Naive thymus-derived CD4-positive, alpha-beta T cell (primary cell): ENCODE results near the gene ELF3. TPM values are rescaled to one million over a fixed set of nuclear protein-coding genes. Genes with fewer than 3 reads are reported as not detected.
"Not testable (repeated sequence)": the region's sequence is repeated elsewhere in the genome, so short reads cannot be mapped to it uniquely, and the experiment has no call there.

Experiments
- ATAC-seq: fragments of 150-1000 bp; cut with Tn5 transposase; 2 replicates; pipeline ENCODE4 v1.10.0; 2021; ENCODE audit warnings: mild to moderate bottlenecking, moderate library complexity
- CTCF ChIA-PET: fragments of 350-600 bp; sonication (Branson Sonifier 250); formaldehyde crosslinking; loops from one replicate; lab custom pipeline; 2021; ENCODE audit warnings: antibody characterized with exemption; lab: Charles Lee
- POLR2A ChIA-PET: fragments of 350-600 bp; sonication (Branson Sonifier 250); formaldehyde crosslinking; loops from one replicate; lab custom pipeline; 2021; ENCODE audit warnings: antibody characterized with exemption, inconsistent platforms; lab: Charles Lee
- DNase-seq, 9 donors: peaks; one replicate each; pipeline versions ENCODE4 v3.0.0 to v3.0.0-alpha.2; 2020 to 2022; ENCODE audit warnings: mixed read lengths in 1 of 9
- H3K27ac ChIP-seq: one replicate; pipeline ENCODE4 v1.7.0; 2013; ENCODE audit warnings: mild to moderate bottlenecking, low read depth, low read length, moderate library complexity
- H3K27me3 ChIP-seq, 2 donors: one replicate each; pipeline ENCODE4 v1.7.0; 2013; ENCODE audit warnings: low read length in 2 of 2, mild to moderate bottlenecking in 2 of 2, moderate library complexity in 2 of 2; ENCODE audit not compliant: control insufficient read depth in 2 of 2, insufficient read depth in 2 of 2
- H3K36me3 ChIP-seq, 3 experiments: 1 replicate in 2 of 3; 2 replicates in 1 of 3; pipeline ENCODE4 v1.7.0; 2013; ENCODE audit warnings: low read length in 3 of 3, mild to moderate bottlenecking in 3 of 3, moderate library complexity in 1 of 3; ENCODE audit not compliant: insufficient read depth in 3 of 3, control insufficient read depth in 2 of 3
- H3K4me1 ChIP-seq, 2 donors: one replicate each; pipeline ENCODE4 v1.7.0; 2013; ENCODE audit warnings: low read length in 2 of 2, mild to moderate bottlenecking in 2 of 2, moderate library complexity in 1 of 2; ENCODE audit not compliant: control insufficient read depth in 2 of 2, insufficient read depth in 2 of 2
- H3K4me3 ChIP-seq: 2 replicates; pipeline ENCODE4 v1.7.0; 2013; ENCODE audit warnings: mild to moderate bottlenecking, low read length
- H3K9me3 ChIP-seq, 3 experiments: 1 replicate in 2 of 3; 2 replicates in 1 of 3; pipeline ENCODE4 v1.7.0; 2013; ENCODE audit warnings: low read length in 3 of 3; ENCODE audit not compliant: control insufficient read depth in 2 of 3
- H3K27ac Mint-ChIP-seq, 9 donors: one replicate each; pipeline ENCODE4 v1.8.0; 2020 to 2022; ENCODE audit warnings: mixed read lengths in 9 of 9, mild to moderate bottlenecking in 8 of 9, moderate library complexity in 5 of 9, inconsistent platforms in 2 of 9
- H3K27me3 Mint-ChIP-seq, 5 donors: one replicate each; pipeline ENCODE4 v1.8.0; 2021 to 2022; ENCODE audit warnings: mixed read lengths in 5 of 5, mild to moderate bottlenecking in 1 of 5
- H3K36me3 Mint-ChIP-seq, 5 donors: one replicate each; pipeline ENCODE4 v1.8.0; 2020 to 2022; ENCODE audit warnings: mixed read lengths in 5 of 5, mild to moderate bottlenecking in 3 of 5, inconsistent platforms in 1 of 5
- H3K4me1 Mint-ChIP-seq, 7 donors: one replicate each; pipeline ENCODE4 v1.8.0; 2020 to 2022; ENCODE audit warnings: mixed read lengths in 7 of 7, mild to moderate bottlenecking in 3 of 7, inconsistent platforms in 1 of 7
- H3K4me3 Mint-ChIP-seq, 10 donors: one replicate each; pipeline ENCODE4 v1.8.0; 2020 to 2022; ENCODE audit warnings: mild to moderate bottlenecking in 10 of 10, mixed read lengths in 10 of 10, moderate library complexity in 6 of 10, inconsistent platforms in 2 of 10
- H3K9me3 Mint-ChIP-seq, 11 donors: one replicate each; pipeline ENCODE4 v1.8.0; 2020 to 2022; ENCODE audit warnings: mixed read lengths in 11 of 11, mild to moderate bottlenecking in 4 of 11, inconsistent platforms in 1 of 11, moderate library complexity in 1 of 11
- intact Hi-C, 2 donors: fragments of 100-400 bp; cut with micrococcal nuclease; formaldehyde crosslinking; loops; one replicate each; pipeline ENCODE4 v1.15.1; 2023
- polyA plus RNA-seq, 2 donors: library from polyadenylated mRNA; unstranded; fragments of 300-500 nt; fragmentation: Illumina TruSeq; gene quantifications; one replicate each; pipeline ENCODE4 v1.2.3, GENCODE V29; 2021
- total RNA-seq, 6 experiments: library from RNA in 5 of 6; stranded (reverse) in 5 of 6; gene quantifications; 1 replicate in 5 of 6; 2 replicates in 1 of 6; pipeline ENCODE4 v1.2.3 and lab custom pipeline; 2021 to 2026

ELF3 gene
- total and polyA plus RNA-seq, 7 experiments from 2014 or later: 0.19 to 2.8 (median 1.4) TPM; not detected in 1

- no peak for ATAC-seq
- no peak overlapping the region for H3K4me3 Mint-ChIP-seq
- Histone ChIP-seq H3K36me3 (no peaks in the 10 kb centered on the region), H3K27me3 (no peaks in the 10 kb centered on the region), H3K4me1 (no peaks in the 10 kb centered on the region), H3K9me3 (no peaks in the 10 kb centered on the region), H3K4me3 (no peak overlapping the region), H3K27ac (no peak overlapping the region)
- intact Hi-C loops: no loop called here
- H3K27me3 Mint-ChIP-seq: peaks cover 0 to 13% (median 8%) of the 10 kb centered on the region in 5 donors
- peaks cover 0 to 3% (median 0%) of the 10 kb centered on the region in 5 donors for H3K36me3 Mint-ChIP-seq
- ChIA-PET POLR2A (interaction anchor here (0.6 kb wide), 2 partner anchors 36 to 563 kb away, joined by 3 to 4 read pairs; no protein-coding TSS in a partner anchor), CTCF (interaction anchor here (1.0 kb wide), 1 partner anchor 17 kb away, joined by 3 read pairs; no protein-coding TSS in a partner anchor)
- no peaks in the 10 kb centered on the region for H3K4me1 Mint-ChIP-seq
- H3K9me3 Mint-ChIP-seq: peaks cover 0 to 2% (median 0%) of the 10 kb centered on the region in 11 donors
- no peak for DNase-seq
- no peak overlapping the region for H3K27ac Mint-ChIP-seq
Observed at GRCh38 chr1:202016811-202017748, 6.7 kb downstream of the ELF3 start.

- peaks cover 0 to 3% (median 0%) of the 10 kb centered on the region in 5 donors for H3K36me3 Mint-ChIP-seq
- no peaks in the 10 kb centered on the region for H3K4me1 ChIP-seq
- intact Hi-C loops: no loop called here
Observed at GRCh38 chr1:202017749-202018467, 7.5 kb downstream of the ELF3 start.

GRCh38 chr1:202018468-202019234, 8.3 kb downstream of the ELF3 start:
- no peak overlapping the region for H3K27ac ChIP-seq
- peak; percentile 68 for ATAC-seq

More at GRCh38 chr1:202017749-202018467, 7.5 kb downstream of the ELF3 start:
- Histone ChIP-seq H3K4me3 (no peak overlapping the region), H3K36me3 (no peaks in the 10 kb centered on the region), H3K27me3 (no peaks in the 10 kb centered on the region), H3K9me3 (no peaks in the 10 kb centered on the region), H3K27ac (no peak overlapping the region)
- POLR2A ChIA-PET: no interaction called here
- Mint-ChIP-seq H3K9me3 (peaks cover 0 to 2% (median 0%) of the 10 kb centered on the region in 11 donors), H3K27me3 (peaks cover under 1 to 13% (median 8%) of the 10 kb centered on the region in 5 donors), H3K27ac (no peak overlapping the region), H3K4me1 (no peaks in the 10 kb centered on the region), H3K4me3 (no peak overlapping the region)
- ATAC-seq: no peak
- no peak for DNase-seq
- CTCF ChIA-PET: no interaction called here

GRCh38 chr1:202019235-202019558, 8.8 kb downstream of the ELF3 start:
- H3K27me3 Mint-ChIP-seq: peaks cover 6 to 13% (median 11%) of the 10 kb centered on the region in 5 donors
- H3K36me3 Mint-ChIP-seq: not testable (repeated sequence)

More at GRCh38 chr1:202018468-202019234, 8.3 kb downstream of the ELF3 start:
- Mint-ChIP-seq H3K4me3 (no peak overlapping the region), H3K4me1 (no peaks in the 10 kb centered on the region), H3K27ac (peak overlapping the region in 1 of 9 donors; percentile 36), H3K27me3 (peaks cover 6 to 13% (median 11%) of the 10 kb centered on the region in 5 donors), H3K36me3 (peaks cover 0 to 3% (median 0%) of the 10 kb centered on the region in 5 donors), H3K9me3 (peaks cover 0 to 2% (median 0%) of the 10 kb centered on the region in 11 donors)
- Histone ChIP-seq H3K27me3 (no peaks in the 10 kb centered on the region), H3K36me3 (no peaks in the 10 kb centered on the region), H3K4me1 (no peaks in the 10 kb centered on the region), H3K9me3 (no peaks in the 10 kb centered on the region), H3K4me3 (no peak overlapping the region)
- POLR2A ChIA-PET: no interaction called here
- intact Hi-C loops: no loop called here
- DNase-seq: no peak
- CTCF ChIA-PET: no interaction called here

GRCh38 chr1:202023001-202023433, 12.6 kb downstream of the ELF3 start:
- no peaks in the 10 kb centered on the region for H3K36me3 Mint-ChIP-seq
- Histone ChIP-seq H3K27ac (no peak overlapping the region), H3K4me3 (no peak overlapping the region), H3K9me3 (no peaks in the 10 kb centered on the region), H3K27me3 (no peaks in the 10 kb centered on the region), H3K36me3 (no peaks in the 10 kb centered on the region), H3K4me1 (no peaks in the 10 kb centered on the region)
- ChIA-PET CTCF (interaction anchor here (0.6 kb wide), 1 partner anchor 56 kb away, joined by 4 read pairs; no protein-coding TSS in a partner anchor), POLR2A (no interaction called here)
- no peak overlapping the region for H3K4me3 Mint-ChIP-seq
- DNase-seq (no peak), ATAC-seq (no peak)
- intact Hi-C loops: no loop called here
- no peaks in the 10 kb centered on the region for H3K9me3 Mint-ChIP-seq
- H3K4me1 Mint-ChIP-seq: no peaks in the 10 kb centered on the region
- H3K27ac Mint-ChIP-seq: peak overlapping the region in 1 of 9 donors; percentile 21
- H3K27me3 Mint-ChIP-seq: peaks cover 6 to 11% (median 8%) of the 10 kb centered on the region in 5 donors

More at GRCh38 chr1:202019235-202019558, 8.8 kb downstream of the ELF3 start:
- H3K9me3 Mint-ChIP-seq, H3K27me3 ChIP-seq, POLR2A ChIA-PET, ATAC-seq, H3K4me1 Mint-ChIP-seq, H3K27ac ChIP-seq, H3K4me3 ChIP-seq, CTCF ChIA-PET, H3K9me3 ChIP-seq, H3K4me1 ChIP-seq, DNase-seq, intact Hi-C loops, H3K4me3 Mint-ChIP-seq, H3K36me3 ChIP-seq: not testable (repeated sequence)
- H3K27ac Mint-ChIP-seq: peak overlapping the region in 1 of 9 donors; percentile 36

GRCh38 chr1:202029171-202029665, 18.8 kb downstream of the ELF3 start:
- ATAC-seq: no peak

More at GRCh38 chr1:202029171-202029665, 18.8 kb downstream of the ELF3 start:
- no peaks in the 10 kb centered on the region for H3K9me3 ChIP-seq
- no peaks in the 10 kb centered on the region for H3K36me3 ChIP-seq
- H3K4me1 Mint-ChIP-seq: no peaks in the 10 kb centered on the region
- H3K4me3 ChIP-seq: no peak overlapping the region
- H3K4me3 Mint-ChIP-seq: no peak overlapping the region
- intact Hi-C loops: no loop called here
- no peak for DNase-seq
- no peaks in the 10 kb centered on the region for H3K27me3 ChIP-seq
- CTCF ChIA-PET: no interaction called here
- peaks cover 0 to 2% (median 0%) of the 10 kb centered on the region in 11 donors for H3K9me3 Mint-ChIP-seq
- H3K4me1 ChIP-seq: no peaks in the 10 kb centered on the region
- H3K27ac Mint-ChIP-seq: no peak overlapping the region
- POLR2A ChIA-PET: no interaction called here
- H3K27me3 Mint-ChIP-seq: peaks cover 0 to 5% (median 3%) of the 10 kb centered on the region in 5 donors
- H3K27ac ChIP-seq: no peak overlapping the region
- H3K36me3 Mint-ChIP-seq: no peaks in the 10 kb centered on the region
